HEK293 (cell line): Measurements from ENCODE around the gene ASXL3.

Experiments used
- CTCF ChIA-PET: fragments of 350-600 bp; formaldehyde crosslinking; extraction: SDS; loops from one replicate; lab custom pipeline; 2021; ENCODE audit warnings: antibody characterized with exemption; lab: Yijun Ruan, JAX
- POLR2A ChIA-PET: fragments of 300-600 bp; formaldehyde crosslinking; extraction: SDS; loops from one replicate; lab custom pipeline; 2020; ENCODE audit warnings: antibody characterized with exemption, inconsistent platforms; lab: Yijun Ruan, JAX
- H3K27ac ChIP-seq: fragments of 200-500 bp; sonication (Bioruptor generic); 2 replicates; pipeline ENCODE4 v1.5.1; 2014; ENCODE audit warnings: low read depth, low read length, control low read depth, inconsistent platforms; ENCODE audit errors: extremely low read depth
- H3K36me3 ChIP-seq, 2 experiments: fragments of 200-500 bp in 1 of 2; sonication (Bioruptor generic) in 1 of 2; 1 replicate in 1 of 2; 2 replicates in 1 of 2; pipeline ENCODE4 v1.5.1; 2014 to 2017; ENCODE audit warnings: inconsistent platforms in 2 of 2, low read length in 2 of 2; ENCODE audit not compliant: control insufficient read depth in 2 of 2, insufficient read depth in 1 of 2
- H3K4me1 ChIP-seq: fragments of 200-500 bp; sonication (Bioruptor generic); 2 replicates; pipeline ENCODE4 v1.5.1; 2014; ENCODE audit warnings: mild to moderate bottlenecking, low read length, inconsistent platforms; ENCODE audit not compliant: control insufficient read depth, insufficient read depth
- H3K4me3 ChIP-seq: 2 replicates; pipeline ENCODE4 v1.5.1; 2011; ENCODE audit warnings: low read depth, mild to moderate bottlenecking, control low read depth, low read length, moderate library complexity
- H3K9me3 ChIP-seq: fragments of 200-500 bp; sonication (Bioruptor generic); 2 replicates; pipeline ENCODE4 v1.5.1; 2014; ENCODE audit warnings: low read depth, low read length, inconsistent platforms; ENCODE audit not compliant: control insufficient read depth, insufficient read depth
- FEZF1 ChIP-seq: fragments of 450-650 bp; formaldehyde crosslinking; IDR thresholded peaks from 2 replicates; pipeline ENCODE4 v1.5.1; 2016; ENCODE audit warnings: missing biosample characterization, missing genetic modification characterization
- GLIS1 ChIP-seq: fragments of 450-650 bp; formaldehyde crosslinking; IDR thresholded peaks from 2 replicates; pipeline ENCODE4 v1.5.1; 2016; ENCODE audit warnings: missing biosample characterization, missing genetic modification characterization
- GLIS2 ChIP-seq: fragments of 450-650 bp; formaldehyde crosslinking; IDR thresholded peaks from 2 replicates; pipeline ENCODE4 v1.5.1; 2016; ENCODE audit warnings: missing biosample characterization, missing genetic modification characterization
- INSM2 ChIP-seq: fragments of 450-650 bp; formaldehyde crosslinking; IDR thresholded peaks from 2 replicates; pipeline ENCODE4 v1.5.1; 2016; ENCODE audit warnings: missing biosample characterization, missing genetic modification characterization
- KLF1 ChIP-seq: fragments of 450-650 bp; formaldehyde crosslinking; IDR thresholded peaks from 2 replicates; pipeline ENCODE4 v1.5.1; 2016; ENCODE audit warnings: missing biosample characterization, missing genetic modification characterization
- KLF8 ChIP-seq: fragments of 450-650 bp; formaldehyde crosslinking; IDR thresholded peaks from 2 replicates; pipeline ENCODE4 v1.5.1; 2016; ENCODE audit warnings: missing biosample characterization, missing genetic modification characterization
- PRDM1 ChIP-seq: fragments of 450-650 bp; formaldehyde crosslinking; IDR thresholded peaks from 2 replicates; pipeline ENCODE4; 2016; ENCODE audit warnings: missing biosample characterization, missing genetic modification characterization
- YY1 ChIP-seq: fragments of 450-650 bp; formaldehyde crosslinking; IDR thresholded peaks from 2 replicates; pipeline ENCODE4 v1.5.1; 2018; ENCODE audit warnings: missing biosample characterization, missing genetic modification characterization
- YY2 ChIP-seq: fragments of 450-650 bp; formaldehyde crosslinking; IDR thresholded peaks from 2 replicates; pipeline ENCODE4 v1.5.1; 2016; ENCODE audit warnings: missing biosample characterization, missing genetic modification characterization
- ZBTB21 ChIP-seq: fragments of 450-650 bp; formaldehyde crosslinking; IDR thresholded peaks from 2 replicates; pipeline ENCODE4 v1.5.1; 2017; ENCODE audit warnings: missing biosample characterization, missing genetic modification characterization
- ZBTB44 ChIP-seq: fragments of 450-650 bp; IDR thresholded peaks from 2 replicates; pipeline ENCODE4 v1.5.1; 2018; ENCODE audit warnings: missing biosample characterization, mild to moderate bottlenecking, missing genetic modification characterization
- ZEB2 ChIP-seq: fragments of 450-650 bp; formaldehyde crosslinking; IDR thresholded peaks from 2 replicates; pipeline ENCODE4 v1.5.1; 2016; ENCODE audit warnings: missing biosample characterization, missing genetic modification characterization
- ZFP3 ChIP-seq: fragments of 450-650 bp; formaldehyde crosslinking; IDR thresholded peaks from 2 replicates; pipeline ENCODE4 v1.5.1; 2016; ENCODE audit warnings: low read depth, missing biosample characterization, missing genetic modification characterization
- ZNF114 ChIP-seq: fragments of 450-650 bp; formaldehyde crosslinking; IDR thresholded peaks from 2 replicates; pipeline ENCODE4 v1.5.0; 2017; ENCODE audit warnings: missing biosample characterization, missing genetic modification characterization
- ZNF132 ChIP-seq: fragments of 450-650 bp; formaldehyde crosslinking; IDR thresholded peaks from 2 replicates; pipeline ENCODE4 v1.5.1; 2017; ENCODE audit warnings: missing biosample characterization, missing genetic modification characterization, borderline replicate concordance
- ZNF16 ChIP-seq: fragments of 450-650 bp; formaldehyde crosslinking; IDR thresholded peaks from 2 replicates; pipeline ENCODE4 v1.5.1; 2016; ENCODE audit warnings: low read depth, missing biosample characterization, missing genetic modification characterization
- ZNF184 ChIP-seq: fragments of 450-650 bp; IDR thresholded peaks from 2 replicates; pipeline ENCODE4 v1.5.1; 2018; ENCODE audit warnings: missing biosample characterization, mild to moderate bottlenecking, missing genetic modification characterization
- ZNF362 ChIP-seq: fragments of 450-650 bp; formaldehyde crosslinking; IDR thresholded peaks from 2 replicates; pipeline ENCODE4 v1.5.1; 2016; ENCODE audit warnings: missing biosample characterization, missing genetic modification characterization
- ZNF398 ChIP-seq: fragments of 450-650 bp; formaldehyde crosslinking; IDR thresholded peaks from 2 replicates; pipeline ENCODE4 v1.5.1; 2017; ENCODE audit warnings: missing biosample characterization, missing genetic modification characterization
- ZNF473 ChIP-seq: fragments of 450-650 bp; formaldehyde crosslinking; IDR thresholded peaks from 2 replicates; pipeline ENCODE4 v1.5.1; 2017; ENCODE audit warnings: missing biosample characterization, missing genetic modification characterization
- ZNF610 ChIP-seq: fragments of 450-650 bp; formaldehyde crosslinking; IDR thresholded peaks from 2 replicates; pipeline ENCODE4 v1.5.1; 2016; ENCODE audit warnings: missing biosample characterization, missing genetic modification characterization, borderline replicate concordance
- ZNF629 ChIP-seq: fragments of 450-650 bp; formaldehyde crosslinking; IDR thresholded peaks from 2 replicates; pipeline ENCODE4 v1.5.1; 2017; ENCODE audit warnings: missing biosample characterization, missing genetic modification characterization
- ZNF645 ChIP-seq: fragments of 450-650 bp; formaldehyde crosslinking; IDR thresholded peaks from 2 replicates; pipeline ENCODE4; 2016; ENCODE audit warnings: missing biosample characterization, missing genetic modification characterization
- ZNF660 ChIP-seq: fragments of 450-650 bp; IDR thresholded peaks from 2 replicates; pipeline ENCODE4 v1.5.1; 2018; ENCODE audit warnings: missing biosample characterization, mild to moderate bottlenecking, missing genetic modification characterization
- ZNF670 ChIP-seq: fragments of 450-650 bp; formaldehyde crosslinking; IDR thresholded peaks from 2 replicates; pipeline ENCODE4 v1.5.1; 2016; ENCODE audit warnings: missing biosample characterization, missing genetic modification characterization, low read depth
- ZNF692 ChIP-seq: fragments of 450-650 bp; formaldehyde crosslinking; IDR thresholded peaks from 2 replicates; pipeline ENCODE4 v1.5.1; 2016; ENCODE audit warnings: missing biosample characterization, missing genetic modification characterization
- ZNF747 ChIP-seq: fragments of 450-650 bp; formaldehyde crosslinking; IDR thresholded peaks from 2 replicates; pipeline ENCODE4 v1.5.1; 2016; ENCODE audit warnings: missing biosample characterization, missing genetic modification characterization
- ZSCAN4 ChIP-seq: fragments of 450-650 bp; formaldehyde crosslinking; IDR thresholded peaks from 2 replicates; pipeline ENCODE4 v1.5.1; 2017; ENCODE audit warnings: missing biosample characterization, missing genetic modification characterization

ASXL3 gene

GRCh38 chr18:33755931-33756560 is 178.0 kb downstream of the ASXL3 start (continued):
- no peak for TF ChIP-seq ZNF645 (tag by site-specific recombination)
- no peak for TF ChIP-seq KLF1
- TF ChIP-seq ZNF16: no peak
- peak; percentile 44; the same call in 1 of the 2 replicates for TF ChIP-seq INSM2 (tag by site-specific recombination)
- no peak for TF ChIP-seq ZNF132 (tag by site-specific recombination)
- TF ChIP-seq ZNF629 (tag by site-specific recombination): peak; percentile 87
- TF ChIP-seq ZNF398 (tag by site-specific recombination): peak; percentile 12; the same call in 1 of the 2 replicates
- peak; percentile 53; the same call in 1 of the 2 replicates for TF ChIP-seq PRDM1 (tag by site-specific recombination)
- TF ChIP-seq ZNF692 (tag by site-specific recombination): 0 out of 2 replicates have a peak, but pooled peaks have one; percentile 46
- no peak for TF ChIP-seq KLF8 (tag by site-specific recombination)
- no peak for TF ChIP-seq FEZF1 (tag by site-specific recombination)
- TF ChIP-seq ZNF670: no peak
- no peak for TF ChIP-seq YY2
- 0 out of 2 replicates have a peak, but pooled peaks have one; percentile 36 for TF ChIP-seq GLIS1 (tag by site-specific recombination)
- peak; percentile 70 for TF ChIP-seq ZBTB21 (tag by site-specific recombination)
- no peak for TF ChIP-seq ZBTB44 (tag by site-specific recombination)

- H3K9me3 ChIP-seq: no peaks in the 10 kb centered on the region
- TF ChIP-seq ZNF362 (tag by site-specific recombination): no peak
- TF ChIP-seq ZNF473 (tag by site-specific recombination): no peak
- TF ChIP-seq YY1 (tag by site-specific recombination): no peak
- no peak for TF ChIP-seq ZFP3 (tag by site-specific recombination)
- no peak for TF ChIP-seq ZSCAN4 (tag by site-specific recombination)
- TF ChIP-seq GLIS2 (tag by site-specific recombination): no peak
- TF ChIP-seq ZNF660 (tag by site-specific recombination): no peak
- TF ChIP-seq ZNF184: no peak
- TF ChIP-seq ZNF610 (tag by site-specific recombination): no peak
- no peak for TF ChIP-seq ZEB2 (tag by site-specific recombination)
- no peak for TF ChIP-seq ZNF114
- no peak for TF ChIP-seq ZNF16
- no peak for TF ChIP-seq ZNF747 (tag by site-specific recombination)
- TF ChIP-seq, all 188 proteins: peak for 0
- no peak overlapping the region for H3K4me3 ChIP-seq
- no peak overlapping the region for H3K27ac ChIP-seq
- no peaks in the 10 kb centered on the region for H3K36me3 ChIP-seq
- CTCF ChIA-PET: interaction anchor here (1.0 to 1.5 kb wide), 2 partner anchors 25 to 366 kb away, joined by 3 to 4 read pairs; no protein-coding TSS in a partner anchor
- H3K4me1 ChIP-seq: 0 out of 2 replicates have a peak, but pooled peaks cover 3% of the 10 kb centered on the region
- POLR2A ChIA-PET: no interaction called here
Observed at GRCh38 chr18:33757037-33757436, 179.0 kb downstream of the ASXL3 start.
